ENCODE results near the gene SPATA32.

Gene SPATA32

GRCh38 chr17:45282683-45283644, 21.1 kb upstream of the SPATA32 start:
- TF ChIP-seq CTCF (IDR thresholded peaks at IDR 0.05; ENCODE audit: borderline replicate concordance, control extremely low read depth, extremely low read depth, insufficient read depth, missing control alignments), result no peak
- in situ Hi-C loops (cut with MboI; ENCODE audit: low sequenced_read_pairs, unreplicated experiment), result no loop called here
- no peak for DNase-seq (ENCODE audit: low spot score)

GRCh38 chr17:45279898-45280297, 18.0 kb upstream of the SPATA32 start:
- DNase-seq (ENCODE audit: low spot score), result no peak
- TF ChIP-seq CTCF (IDR thresholded peaks at IDR 0.05; ENCODE audit: borderline replicate concordance, control extremely low read depth, extremely low read depth, insufficient read depth, missing control alignments), result no peak
- in situ Hi-C loops (cut with MboI; ENCODE audit: low sequenced_read_pairs, unreplicated experiment), result loop anchor here (10.0 kb wide), 1 partner anchor 105 kb away; no protein-coding TSS in a partner anchor

GRCh38 chr17:45277992-45278391, 16.1 kb upstream of the SPATA32 start:
- no peak for DNase-seq (ENCODE audit: low spot score)
- TF ChIP-seq CTCF (IDR thresholded peaks at IDR 0.05; ENCODE audit: borderline replicate concordance, control extremely low read depth, extremely low read depth, insufficient read depth, missing control alignments), result no peak
- in situ Hi-C loops (cut with MboI; ENCODE audit: low sequenced_read_pairs, unreplicated experiment), result loop anchor here (10.0 kb wide), 1 partner anchor 107 kb away; no protein-coding TSS in a partner anchor

GRCh38 chr17:45277216-45277849, 15.4 kb upstream of the SPATA32 start:
- DNase-seq (ENCODE audit: low spot score), result peak; percentile 86
- in situ Hi-C loops (cut with MboI; ENCODE audit: low sequenced_read_pairs, unreplicated experiment), result loop anchor here (10.0 kb wide), 1 partner anchor 107 kb away; no protein-coding TSS in a partner anchor
- TF ChIP-seq CTCF (IDR thresholded peaks at IDR 0.05; ENCODE audit: borderline replicate concordance, control extremely low read depth, extremely low read depth, insufficient read depth, missing control alignments), result peak; percentile 85

- TF ChIP-seq CTCF (IDR thresholded peaks at IDR 0.05; ENCODE audit: borderline replicate concordance, control extremely low read depth, extremely low read depth, insufficient read depth, missing control alignments), result no peak
- in situ Hi-C loops (cut with MboI; ENCODE audit: low sequenced_read_pairs, unreplicated experiment), result loop anchor here (10.0 kb wide), 1 partner anchor 109 kb away; no protein-coding TSS in a partner anchor
- no peak for DNase-seq (ENCODE audit: low spot score)
Measured at GRCh38 chr17:45276031-45276430, 14.1 kb upstream of the SPATA32 start.

GRCh38 chr17:45274033-45274432, 12.1 kb upstream of the SPATA32 start:
- DNase-seq (ENCODE audit: low spot score), result no peak
- in situ Hi-C loops (cut with MboI; ENCODE audit: low sequenced_read_pairs, unreplicated experiment), result loop anchor here (10.0 kb wide), 1 partner anchor 111 kb away; no protein-coding TSS in a partner anchor
- TF ChIP-seq CTCF (IDR thresholded peaks at IDR 0.05; ENCODE audit: borderline replicate concordance, control extremely low read depth, extremely low read depth, insufficient read depth, missing control alignments), result no peak

Data from GM13976 (cell line).